DND-41 (cell line): ENCODE data around the gene MAP3K6.

ENCODE experiments used
- ATAC-seq: fragments of 200-7000 bp; cut with Tn5 transposase; 3 replicates; pipeline ENCODE4 v1.9.1; 2021; ENCODE audit warnings: low read depth; ENCODE audit not compliant: insufficient read depth
- DNase-seq: peaks from one replicate; pipeline ENCODE4 v3.0.0-alpha.2; 2020
- H2AFZ ChIP-seq: 2 replicates; pipeline ENCODE4 v1.6.0; 2012; ENCODE audit warnings: low read depth, low read length
- H3K27ac ChIP-seq: 2 replicates; pipeline ENCODE4 v1.5.1; 2012; ENCODE audit warnings: low read length, inconsistent platforms
- H3K27me3 ChIP-seq: fragments of 200-600 bp; sonication (generic); 2 replicates; pipeline ENCODE4 v1.6.0; 2012; ENCODE audit warnings: low read length, mild to moderate bottlenecking, inconsistent platforms; ENCODE audit not compliant: insufficient read depth, poor library complexity
- H3K36me3 ChIP-seq: 2 replicates; pipeline ENCODE4 v1.5.1; 2012; ENCODE audit warnings: low read length, inconsistent platforms; ENCODE audit not compliant: insufficient read depth
- H3K4me1 ChIP-seq: 2 replicates; pipeline ENCODE4 v1.5.1; 2012; ENCODE audit warnings: mild to moderate bottlenecking, low read length; ENCODE audit not compliant: insufficient read depth
- H3K4me2 ChIP-seq: 2 replicates; pipeline ENCODE4 v1.6.0; 2012; ENCODE audit warnings: mild to moderate bottlenecking, moderate library complexity, low read length, inconsistent platforms; ENCODE audit not compliant: insufficient read depth
- H3K4me3 ChIP-seq, 2 experiments: fragments of 200-600 bp in 1 of 2; shearing (Covaris generic) in 1 of 2; 2 replicates each; pipeline ENCODE4 v1.5.1; 2012 to 2016; ENCODE audit warnings: inconsistent platforms in 2 of 2, low read length in 2 of 2, mild to moderate bottlenecking in 2 of 2, low read depth in 1 of 2, moderate library complexity in 1 of 2
- H3K79me2 ChIP-seq: 2 replicates; pipeline ENCODE4 v1.6.0; 2012; ENCODE audit warnings: low read length, inconsistent platforms; ENCODE audit not compliant: insufficient read depth
- H3K9ac ChIP-seq: 2 replicates; pipeline ENCODE4 v1.6.0; 2012; ENCODE audit warnings: low read depth, mild to moderate bottlenecking, inconsistent platforms, low read length, moderate library complexity
- H3K9me3 ChIP-seq: 2 replicates; pipeline ENCODE4 v1.5.1; 2012; ENCODE audit warnings: low read length, moderate library complexity, mild to moderate bottlenecking, inconsistent platforms; ENCODE audit not compliant: insufficient read depth, severe bottlenecking
- H4K20me1 ChIP-seq: 2 replicates; pipeline ENCODE4 v1.6.0; 2012; ENCODE audit warnings: low read length; ENCODE audit not compliant: insufficient read depth
- CTCF ChIP-seq: IDR thresholded peaks from 2 replicates; pipeline ENCODE4 v1.5.1; 2012; ENCODE audit warnings: borderline replicate concordance, low read length, moderate library complexity, mild to moderate bottlenecking; ENCODE audit not compliant: poor library complexity, severe bottlenecking; ENCODE audit errors: extremely low read depth
- EZH2 ChIP-seq: IDR thresholded peaks from 3 replicates; pipeline ENCODE4 v1.6.1; 2012; ENCODE audit warnings: borderline replicate concordance, low read depth, mild to moderate bottlenecking, moderate library complexity, low read length, inconsistent platforms; ENCODE audit not compliant: severe bottlenecking

The MAP3K6 gene

GRCh38 chr1:27397749-27398148 lies 31.0 kb upstream of the MAP3K6 start:
- Histone ChIP-seq H3K36me3 (no peaks in the 10 kb centered on the region), H3K4me2 (no peak overlapping the region), H3K27ac (no peak overlapping the region)

GRCh38 chr1:27397110-27397509 lies 30.3 kb upstream of the MAP3K6 start:
- ATAC-seq (no peak), DNase-seq (no peak)
- Histone ChIP-seq H3K4me3 (no peak overlapping the region), H3K79me2 (no peaks in the 10 kb centered on the region), H3K4me1 (peaks cover 5% of the 10 kb centered on the region; the same call in 1 of the 2 replicates), H2AFZ (no peak overlapping the region), H3K9me3 (no peaks in the 10 kb centered on the region), H3K4me2 (no peak overlapping the region), H3K36me3 (no peaks in the 10 kb centered on the region), H3K9ac (no peak overlapping the region), H4K20me1 (no peaks in the 10 kb centered on the region), H3K27ac (no peak overlapping the region), H3K27me3 (no peaks in the 10 kb centered on the region)
- no peak for TF ChIP-seq CTCF
- no peak for TF ChIP-seq EZH2

More at GRCh38 chr1:27397749-27398148, 31.0 kb upstream of the MAP3K6 start:
- no peak overlapping the region for H3K4me3 ChIP-seq
- H3K79me2 ChIP-seq: no peaks in the 10 kb centered on the region
- H3K27me3 ChIP-seq: no peaks in the 10 kb centered on the region
- no peaks in the 10 kb centered on the region for H4K20me1 ChIP-seq
- no peak overlapping the region for H3K9ac ChIP-seq
- no peaks in the 10 kb centered on the region for H3K9me3 ChIP-seq
- DNase-seq: no peak
- no peak overlapping the region for H2AFZ ChIP-seq
- no peak for ATAC-seq
- no peak for TF ChIP-seq EZH2
- peaks cover 5% of the 10 kb centered on the region; the same call in 1 of the 2 replicates for H3K4me1 ChIP-seq

- ATAC-seq (peak; percentile 81), DNase-seq (peak; percentile 79)
- peak; percentile 94 for TF ChIP-seq CTCF
- TF ChIP-seq EZH2: no peak
- Histone ChIP-seq H3K4me2 (no peak overlapping the region), H3K4me3 (no peak overlapping the region), H3K79me2 (no peaks in the 10 kb centered on the region), H4K20me1 (no peaks in the 10 kb centered on the region), H3K36me3 (no peaks in the 10 kb centered on the region), H3K9ac (peak overlapping the region; percentile 15; the same call in 1 of the 2 replicates), H3K9me3 (no peaks in the 10 kb centered on the region), H3K27me3 (no peaks in the 10 kb centered on the region), H3K27ac (no peak overlapping the region), H2AFZ (peak overlapping the region; percentile 67), H3K4me1 (peaks cover 5% of the 10 kb centered on the region; the same call in 1 of the 2 replicates)
Observed at GRCh38 chr1:27395441-27396195, 28.9 kb upstream of the MAP3K6 start.

GRCh38 chr1:27394925-27395324 lies 28.2 kb upstream of the MAP3K6 start:
- no peaks in the 10 kb centered on the region for H3K27me3 ChIP-seq
- H2AFZ ChIP-seq: no peak overlapping the region
- DNase-seq: no peak
- no peak overlapping the region for H3K9ac ChIP-seq
- ATAC-seq: no peak
- H3K9me3 ChIP-seq: no peaks in the 10 kb centered on the region
- H3K27ac ChIP-seq: no peak overlapping the region
- H3K4me1 ChIP-seq: peaks cover 5% of the 10 kb centered on the region; the same call in 1 of the 2 replicates
- no peaks in the 10 kb centered on the region for H3K36me3 ChIP-seq
- TF ChIP-seq CTCF (no peak), EZH2 (no peak)
- H3K79me2 ChIP-seq: no peaks in the 10 kb centered on the region
- no peak overlapping the region for H3K4me2 ChIP-seq
- H3K4me3 ChIP-seq: no peak overlapping the region
- H4K20me1 ChIP-seq: no peaks in the 10 kb centered on the region
